WTC11 (cell line): Measurements from ENCODE around the gene COL18A1.

Experiments
- AFF4 ChIP-seq: sonication (generic); formaldehyde crosslinking; IDR thresholded peaks from 2 replicates; pipeline ENCODE4 v1.8.1; 2023; ENCODE audit warnings: mild to moderate bottlenecking, missing genetic modification reagents, borderline replicate concordance
- CTCF ChIP-seq: fragments of 200-600 bp; IDR thresholded peaks from 2 replicates; pipeline ENCODE4 v1.8.0; 2022; ENCODE audit warnings: antibody characterized with exemption
- GABPB1 ChIP-seq: sonication (generic); formaldehyde crosslinking; IDR thresholded peaks from 2 replicates; pipeline ENCODE4 v1.8.1; 2023; ENCODE audit warnings: mild to moderate bottlenecking, missing genetic modification reagents
- SOX15 ChIP-seq: fragments of 250-450 bp; sonication (Bioruptor Pico); IDR thresholded peaks from 2 replicates; pipeline ENCODE4 v1.9.0; 2021; ENCODE audit warnings: mild to moderate bottlenecking
- STAT6 ChIP-seq: sonication (generic); formaldehyde crosslinking; conservative IDR thresholded peaks from 2 replicates; pipeline ENCODE4 v1.8.1; 2023; ENCODE audit warnings: mild to moderate bottlenecking, low read depth, missing genetic modification reagents, moderate library complexity
- ZNF532 ChIP-seq: fragments of 250-450 bp; sonication (Bioruptor Pico); IDR thresholded peaks from 2 replicates; pipeline ENCODE4 v1.9.0; 2021; ENCODE audit warnings: mild to moderate bottlenecking, borderline replicate concordance

- TF ChIP-seq CTCF, result no peak
- no peak for TF ChIP-seq AFF4 (CRISPR knock-in tag)
- TF ChIP-seq STAT6 (CRISPR knock-in tag), result no peak
- TF ChIP-seq ZNF532 (CRISPR knock-in tag), result no peak
- no peak for TF ChIP-seq SOX15
- no peak for TF ChIP-seq GABPB1 (CRISPR knock-in tag)
Observed at GRCh38 chr21:45408271-45408791, 3.4 kb downstream of the COL18A1 start.
